ENCODE data around the gene USP48.

DNA sequence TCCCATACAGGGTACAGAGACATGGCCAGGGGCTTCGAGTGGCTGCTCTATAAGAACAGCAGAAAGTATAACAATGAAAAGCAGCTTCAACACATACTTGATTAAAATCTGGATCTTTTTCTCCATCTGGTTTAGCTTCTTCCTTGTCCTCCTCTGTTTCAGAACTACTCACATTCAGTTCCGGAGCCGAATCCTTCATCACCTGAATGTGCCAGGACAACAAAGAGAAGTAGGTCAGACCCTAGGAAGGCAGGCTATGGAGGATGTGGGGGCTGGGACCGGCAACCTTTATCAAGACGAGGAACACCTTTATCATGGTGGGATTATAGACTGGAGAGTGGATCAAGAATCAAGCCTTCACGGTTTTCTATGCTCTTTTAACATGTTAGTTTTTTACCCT lies 81.5 kb downstream of the USP48 start:
- no peak for TF ChIP-seq RAD21 (conservative IDR thresholded peaks at IDR 0.05 in 1 of 2, IDR thresholded peaks at IDR 0.05 in 1 of 2)
- TF ChIP-seq, protein P1, sequence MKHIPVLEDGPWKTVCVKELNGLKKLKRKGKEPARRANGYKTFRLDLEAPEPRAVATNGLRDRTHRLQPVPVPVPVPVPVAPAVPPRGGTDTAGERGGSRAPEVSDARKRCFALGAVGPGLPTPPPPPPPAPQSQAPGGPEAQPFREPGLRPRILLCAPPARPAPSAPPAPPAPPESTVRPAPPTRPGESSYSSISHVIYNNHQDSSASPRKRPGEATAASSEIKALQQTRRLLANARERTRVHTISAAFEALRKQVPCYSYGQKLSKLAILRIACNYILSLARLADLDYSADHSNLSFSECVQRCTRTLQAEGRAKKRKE (CRISPR knock-in tag; IDR thresholded peaks at IDR 0.05; ENCODE audit: low read depth): no peak
- TF ChIP-seq, protein P2, sequence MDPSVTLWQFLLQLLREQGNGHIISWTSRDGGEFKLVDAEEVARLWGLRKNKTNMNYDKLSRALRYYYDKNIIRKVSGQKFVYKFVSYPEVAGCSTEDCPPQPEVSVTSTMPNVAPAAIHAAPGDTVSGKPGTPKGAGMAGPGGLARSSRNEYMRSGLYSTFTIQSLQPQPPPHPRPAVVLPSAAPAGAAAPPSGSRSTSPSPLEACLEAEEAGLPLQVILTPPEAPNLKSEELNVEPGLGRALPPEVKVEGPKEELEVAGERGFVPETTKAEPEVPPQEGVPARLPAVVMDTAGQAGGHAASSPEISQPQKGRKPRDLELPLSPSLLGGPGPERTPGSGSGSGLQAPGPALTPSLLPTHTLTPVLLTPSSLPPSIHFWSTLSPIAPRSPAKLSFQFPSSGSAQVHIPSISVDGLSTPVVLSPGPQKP (IDR thresholded peaks at IDR 0.05; ENCODE audit: low read depth, low read length): no peak
- TF ChIP-seq, protein P3, sequence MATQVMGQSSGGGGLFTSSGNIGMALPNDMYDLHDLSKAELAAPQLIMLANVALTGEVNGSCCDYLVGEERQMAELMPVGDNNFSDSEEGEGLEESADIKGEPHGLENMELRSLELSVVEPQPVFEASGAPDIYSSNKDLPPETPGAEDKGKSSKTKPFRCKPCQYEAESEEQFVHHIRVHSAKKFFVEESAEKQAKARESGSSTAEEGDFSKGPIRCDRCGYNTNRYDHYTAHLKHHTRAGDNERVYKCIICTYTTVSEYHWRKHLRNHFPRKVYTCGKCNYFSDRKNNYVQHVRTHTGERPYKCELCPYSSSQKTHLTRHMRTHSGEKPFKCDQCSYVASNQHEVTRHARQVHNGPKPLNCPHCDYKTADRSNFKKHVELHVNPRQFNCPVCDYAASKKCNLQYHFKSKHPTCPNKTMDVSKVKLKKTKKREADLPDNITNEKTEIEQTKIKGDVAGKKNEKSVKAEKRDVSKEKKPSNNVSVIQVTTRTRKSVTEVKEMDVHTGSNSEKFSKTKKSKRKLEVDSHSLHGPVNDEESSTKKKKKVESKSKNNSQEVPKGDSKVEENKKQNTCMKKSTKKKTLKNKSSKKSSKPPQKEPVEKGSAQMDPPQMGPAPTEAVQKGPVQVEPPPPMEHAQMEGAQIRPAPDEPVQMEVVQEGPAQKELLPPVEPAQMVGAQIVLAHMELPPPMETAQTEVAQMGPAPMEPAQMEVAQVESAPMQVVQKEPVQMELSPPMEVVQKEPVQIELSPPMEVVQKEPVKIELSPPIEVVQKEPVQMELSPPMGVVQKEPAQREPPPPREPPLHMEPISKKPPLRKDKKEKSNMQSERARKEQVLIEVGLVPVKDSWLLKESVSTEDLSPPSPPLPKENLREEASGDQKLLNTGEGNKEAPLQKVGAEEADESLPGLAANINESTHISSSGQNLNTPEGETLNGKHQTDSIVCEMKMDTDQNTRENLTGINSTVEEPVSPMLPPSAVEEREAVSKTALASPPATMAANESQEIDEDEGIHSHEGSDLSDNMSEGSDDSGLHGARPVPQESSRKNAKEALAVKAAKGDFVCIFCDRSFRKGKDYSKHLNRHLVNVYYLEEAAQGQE (IDR thresholded peaks at IDR 0.05): no peak
- TF ChIP-seq CHD4 (IDR thresholded peaks at IDR 0.05; ENCODE audit: borderline replicate concordance): no peak
- TF ChIP-seq, protein P4, sequence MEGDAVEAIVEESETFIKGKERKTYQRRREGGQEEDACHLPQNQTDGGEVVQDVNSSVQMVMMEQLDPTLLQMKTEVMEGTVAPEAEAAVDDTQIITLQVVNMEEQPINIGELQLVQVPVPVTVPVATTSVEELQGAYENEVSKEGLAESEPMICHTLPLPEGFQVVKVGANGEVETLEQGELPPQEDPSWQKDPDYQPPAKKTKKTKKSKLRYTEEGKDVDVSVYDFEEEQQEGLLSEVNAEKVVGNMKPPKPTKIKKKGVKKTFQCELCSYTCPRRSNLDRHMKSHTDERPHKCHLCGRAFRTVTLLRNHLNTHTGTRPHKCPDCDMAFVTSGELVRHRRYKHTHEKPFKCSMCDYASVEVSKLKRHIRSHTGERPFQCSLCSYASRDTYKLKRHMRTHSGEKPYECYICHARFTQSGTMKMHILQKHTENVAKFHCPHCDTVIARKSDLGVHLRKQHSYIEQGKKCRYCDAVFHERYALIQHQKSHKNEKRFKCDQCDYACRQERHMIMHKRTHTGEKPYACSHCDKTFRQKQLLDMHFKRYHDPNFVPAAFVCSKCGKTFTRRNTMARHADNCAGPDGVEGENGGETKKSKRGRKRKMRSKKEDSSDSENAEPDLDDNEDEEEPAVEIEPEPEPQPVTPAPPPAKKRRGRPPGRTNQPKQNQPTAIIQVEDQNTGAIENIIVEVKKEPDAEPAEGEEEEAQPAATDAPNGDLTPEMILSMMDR (IDR thresholded peaks at IDR 0.05): no peak
- no peak for TF ChIP-seq POLR2AphosphoS2 (conservative IDR thresholded peaks at IDR 0.05; ENCODE audit: low read length)
